Measurements from ENCODE around the gene PEX10. TPM values are rescaled to one million over a fixed set of nuclear protein-coding genes. Genes with fewer than 3 reads are reported as not detected.
A peak's percentile ranks its signal among the peaks of the same experiment; 100 is the strongest.

PEX10 gene
- total RNA-seq, 1 donor from 2014 or later: 17.9 TPM

DNA sequence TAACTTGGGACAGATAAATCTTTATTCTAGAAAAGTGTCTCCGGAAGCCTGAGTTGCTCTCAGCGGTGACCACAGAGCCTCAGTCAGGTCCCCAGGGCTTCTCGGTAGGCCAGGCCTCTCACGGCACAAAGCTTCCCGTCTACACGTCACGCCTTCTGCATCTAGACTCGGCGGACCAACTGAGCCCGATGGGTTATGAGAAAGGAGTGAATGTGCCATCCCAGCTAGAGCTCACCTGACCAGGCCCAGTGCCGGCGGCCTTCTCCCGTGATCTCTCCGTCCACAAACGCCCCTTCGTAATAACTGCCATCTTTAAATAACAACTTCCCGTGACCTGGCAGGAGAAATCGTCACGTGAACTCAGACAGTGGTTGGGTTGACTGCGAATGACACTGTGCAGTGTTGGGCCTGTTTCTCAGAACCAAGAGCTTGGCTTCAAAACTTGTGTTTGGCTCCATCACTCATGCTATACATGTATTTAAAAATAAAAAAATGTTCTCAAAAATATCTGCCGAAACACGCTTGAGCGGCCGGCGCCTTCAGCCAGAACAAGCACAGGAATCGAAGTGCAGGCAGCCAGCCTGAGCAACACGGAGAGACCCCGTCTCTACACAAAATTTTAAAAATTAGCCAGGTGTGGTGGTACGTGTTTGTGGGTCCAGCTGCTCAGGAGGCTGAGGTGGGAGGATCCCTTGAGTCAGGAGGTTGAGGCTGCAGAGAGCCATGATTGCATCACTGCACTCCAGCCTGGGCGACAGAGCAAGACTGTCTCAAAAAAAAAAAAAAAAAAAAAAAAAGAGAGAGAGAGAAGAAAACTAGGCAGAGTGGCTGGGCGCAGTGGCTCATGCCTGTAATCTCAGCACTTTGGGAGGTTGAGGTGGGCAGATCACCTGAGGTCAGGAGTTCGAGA lies 24.1 kb downstream of the PEX10 start:
- no peak for DNase-seq (ENCODE audit: low spot score)

DNA sequence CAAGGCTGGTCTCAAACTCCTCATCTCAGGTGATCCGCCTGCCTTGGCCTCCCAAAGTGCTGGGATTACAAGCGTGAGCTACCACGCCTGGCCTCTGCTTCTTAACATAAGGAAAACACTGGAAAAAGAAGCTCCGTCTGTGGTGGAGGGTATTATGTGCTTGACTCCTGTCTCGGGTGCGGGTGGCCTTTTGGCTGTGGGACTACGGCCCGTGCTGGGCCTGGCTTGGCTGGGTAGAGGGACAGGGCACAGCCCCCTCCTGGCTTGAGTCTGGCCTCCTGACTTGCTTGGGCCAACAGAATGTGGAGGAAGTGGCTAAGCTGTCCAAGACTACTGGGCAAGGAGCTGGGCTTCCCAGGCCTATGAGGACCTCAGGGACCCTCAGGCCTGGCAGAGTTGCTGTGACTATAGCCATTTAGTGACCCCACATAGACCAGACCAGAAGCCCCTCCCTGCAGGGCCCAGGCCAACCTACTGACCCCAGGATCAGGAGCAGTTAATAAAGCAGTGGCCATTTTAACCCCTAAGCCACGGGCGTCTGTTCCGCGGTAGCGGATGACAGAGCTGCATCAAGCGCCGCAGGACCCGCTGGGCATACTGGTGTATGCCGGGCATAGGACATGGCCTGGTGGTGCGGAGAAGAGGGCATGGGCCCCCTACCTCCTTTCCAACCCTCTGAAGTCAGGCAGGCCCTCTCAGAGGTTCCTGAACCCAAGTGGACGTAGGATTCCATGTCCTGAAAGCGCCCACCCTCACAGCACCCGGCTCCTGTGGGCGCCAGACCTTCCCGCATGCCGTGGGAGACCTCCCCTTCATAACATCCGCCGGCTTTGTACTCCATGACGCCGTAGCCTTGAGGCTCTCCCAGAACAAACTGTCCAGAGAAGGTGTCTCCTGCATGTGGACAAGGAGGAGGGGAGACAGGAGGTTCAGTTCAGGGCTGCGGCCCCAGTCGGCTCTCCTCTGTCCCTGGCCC lies 25.4 kb downstream of the PEX10 start:
- DNase-seq (ENCODE audit: low spot score): no peak

DNA sequence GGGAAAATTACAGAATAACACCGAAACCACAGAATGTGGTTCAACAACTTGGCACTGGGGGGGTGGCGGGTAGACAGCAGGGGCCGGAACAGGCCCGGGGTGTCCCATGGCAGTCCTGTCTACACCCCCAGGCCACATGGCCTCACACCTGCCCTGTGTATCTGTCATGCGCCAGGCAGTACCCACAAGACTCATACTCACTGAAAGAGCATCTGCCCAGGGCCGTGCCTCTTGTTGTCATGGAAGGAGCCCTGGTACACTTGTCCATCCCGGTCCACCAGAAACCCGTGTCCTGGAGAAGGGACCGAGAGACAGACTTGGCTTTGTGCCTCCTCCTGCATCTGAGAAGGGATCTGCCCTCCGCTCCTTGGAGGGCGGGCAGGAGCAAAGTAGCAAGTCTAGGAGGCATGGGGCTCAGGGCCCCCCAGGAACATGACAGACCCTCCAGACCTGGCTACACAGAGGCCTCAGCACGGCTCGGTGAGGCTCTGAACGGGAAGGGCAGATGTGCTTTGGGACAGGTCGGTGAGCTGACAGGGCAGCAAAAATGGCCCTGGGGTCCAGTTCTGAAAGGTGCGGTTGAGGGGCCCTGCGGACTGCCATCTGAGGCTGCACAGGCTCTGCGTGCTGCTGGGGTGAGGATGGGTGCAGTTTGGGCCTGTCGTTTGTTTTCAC lies 26.6 kb downstream of the PEX10 start:
- no peak for DNase-seq (ENCODE audit: low spot score)

DNA sequence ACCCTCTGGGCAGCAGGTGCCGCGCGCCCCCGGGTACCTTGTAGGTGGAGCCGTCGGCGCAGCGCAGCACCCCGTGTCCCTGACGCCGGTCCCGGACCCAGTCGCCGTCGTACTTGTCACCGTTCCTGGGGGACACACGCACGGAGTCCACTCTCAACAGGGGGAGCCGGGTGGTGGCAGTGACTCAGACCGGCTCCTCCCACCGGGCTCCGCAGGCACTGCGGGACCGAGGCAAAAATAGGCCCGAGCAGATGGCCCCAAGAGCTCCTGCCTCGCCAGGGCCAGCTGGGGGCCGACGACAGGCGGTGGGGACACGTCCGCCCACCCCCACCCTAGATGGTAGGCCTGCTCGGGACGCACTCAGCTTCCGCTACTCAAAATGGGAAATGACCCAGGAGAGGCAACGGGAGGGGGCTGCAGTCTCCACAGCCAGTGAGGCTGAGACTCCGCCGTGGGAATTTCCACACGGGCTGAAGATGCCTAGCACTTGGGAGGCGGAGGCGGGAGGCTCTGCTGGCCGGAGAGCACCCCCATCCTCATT lies 27.4 kb downstream of the PEX10 start:
- no peak for DNase-seq (ENCODE audit: low spot score)

- DNase-seq (ENCODE audit: low spot score): no peak
Measured at GRCh38 chr1:2384130-2384860, 28.1 kb downstream of the PEX10 start.

GRCh38 chr1:2383576-2383975 lies 28.8 kb downstream of the PEX10 start:
- no peak for DNase-seq (ENCODE audit: low spot score)

- DNase-seq (ENCODE audit: low spot score): no peak
Measured at GRCh38 chr1:2382621-2383361, 29.6 kb downstream of the PEX10 start.

- peak; percentile 70 for DNase-seq (ENCODE audit: low spot score)
Measured at GRCh38 chr1:2381741-2382620, 30.4 kb downstream of the PEX10 start.

- DNase-seq (ENCODE audit: low spot score): no peak
Measured at GRCh38 chr1:2380816-2381591, 31.4 kb downstream of the PEX10 start.

DNA sequence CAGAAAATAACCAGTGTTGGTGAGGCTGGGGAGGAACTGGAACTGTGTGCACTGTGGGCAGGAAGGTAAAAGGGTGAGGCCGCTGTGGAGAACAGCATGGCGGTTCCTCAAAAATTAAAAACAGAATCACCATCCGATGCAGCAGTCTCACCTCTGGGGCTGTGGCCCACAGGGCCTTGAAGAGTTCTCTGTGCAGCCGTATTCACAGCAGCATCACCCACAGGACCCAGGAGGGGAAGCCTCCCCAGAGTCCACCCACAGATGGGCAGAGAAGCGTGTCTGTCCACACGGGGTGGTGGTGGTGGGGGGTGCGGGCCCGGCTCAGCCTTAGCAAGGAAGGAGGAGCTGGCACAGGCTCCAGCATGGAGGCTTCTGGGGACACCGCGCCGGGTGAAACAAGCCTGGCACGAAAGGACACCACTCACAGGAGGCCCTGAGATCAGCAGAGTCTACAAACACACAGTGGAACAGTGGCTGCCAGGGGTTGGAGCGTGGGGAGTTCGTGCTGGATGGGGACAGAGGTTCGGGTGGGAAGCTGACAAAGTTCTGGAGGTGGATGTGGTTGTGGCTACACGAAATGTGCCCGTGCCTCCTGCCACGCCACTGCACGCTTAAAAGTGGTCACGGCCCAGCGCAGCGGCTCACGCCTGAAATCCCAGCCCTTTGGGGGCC lies 32.5 kb downstream of the PEX10 start:
- no peak for DNase-seq (ENCODE audit: low spot score)

- DNase-seq (ENCODE audit: low spot score): no peak
Measured at GRCh38 chr1:2378956-2379732, 33.2 kb downstream of the PEX10 start.

DNA sequence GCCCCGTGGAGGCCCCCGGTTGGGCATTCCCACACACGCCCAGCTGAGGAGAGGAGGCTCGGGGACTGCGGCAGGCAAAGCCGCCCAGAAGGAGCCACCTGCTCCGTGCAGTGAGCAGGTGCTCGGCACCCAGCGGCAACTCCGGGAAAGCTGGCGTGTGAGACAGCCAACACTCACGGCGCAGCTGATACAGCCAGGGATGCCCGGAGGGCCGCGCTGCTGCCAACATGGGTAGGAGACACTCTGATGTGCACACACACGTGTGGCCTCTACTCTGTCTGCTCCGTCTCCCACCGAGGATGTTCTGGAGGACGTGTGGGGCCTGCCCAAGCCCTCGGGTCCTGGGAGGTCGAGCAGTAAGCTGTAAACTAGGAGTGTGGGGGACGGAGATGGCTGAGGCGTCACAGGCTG lies 33.9 kb downstream of the PEX10 start:
- DNase-seq (ENCODE audit: low spot score): no peak

- no peak for DNase-seq (ENCODE audit: low spot score)
Measured at GRCh38 chr1:2377751-2378440, 34.5 kb downstream of the PEX10 start.

DNA sequence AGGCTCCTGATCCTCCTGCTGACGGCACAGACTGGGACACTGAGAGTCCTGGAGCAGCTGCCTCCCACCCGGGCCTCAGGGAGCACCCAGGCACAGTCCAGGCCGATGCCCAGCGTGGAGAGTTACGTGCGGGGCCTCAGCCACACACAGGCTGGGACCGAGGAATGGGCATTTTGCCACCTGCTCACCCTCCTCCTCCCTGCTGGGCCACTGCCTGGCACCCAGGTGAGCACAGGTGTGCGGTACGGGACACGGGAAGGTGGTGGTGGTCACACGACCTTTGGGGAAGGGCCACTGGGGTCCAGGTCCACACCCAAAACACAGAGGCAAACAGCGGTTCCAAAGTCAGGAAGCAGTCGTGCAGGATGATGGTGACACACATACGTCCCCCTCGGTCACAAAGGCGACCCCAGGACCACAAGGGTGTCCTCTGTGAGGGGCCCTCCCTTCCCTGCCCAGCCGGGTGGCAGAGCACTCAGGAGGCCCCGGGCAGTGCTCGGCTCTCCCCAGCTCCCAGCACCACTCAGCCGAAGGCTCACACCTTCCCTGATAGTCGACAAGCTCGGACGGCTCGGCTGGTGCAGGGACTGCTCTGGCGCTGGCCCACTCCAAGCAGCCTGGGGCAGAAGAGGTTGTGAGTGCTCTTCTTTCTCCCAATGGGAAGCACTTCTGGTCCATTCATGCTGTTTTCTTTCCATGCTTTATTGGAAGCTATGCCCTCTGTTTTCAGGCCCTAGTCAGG lies 35.3 kb downstream of the PEX10 start:
- no peak for DNase-seq (ENCODE audit: low spot score)

GRCh38 chr1:2376261-2376741 lies 36.1 kb downstream of the PEX10 start:
- no peak for DNase-seq (ENCODE audit: low spot score)

GRCh38 chr1:2375923-2376260 lies 36.5 kb downstream of the PEX10 start:
- no peak for DNase-seq (ENCODE audit: low spot score)
